Neural crest cell (in vitro differentiated cells): ENCODE data around the gene VPS45. TPM values are rescaled to one million over a fixed set of nuclear protein-coding genes. Genes with fewer than 3 reads are reported as not detected.

Experiments used
- DNase-seq: peaks from one replicate; pipeline ENCODE4 v3.0.0; 2021; ENCODE audit warnings: low read depth, mixed read lengths, low spot score
- H3K27ac Mint-ChIP-seq: one replicate; pipeline ENCODE4 v1.8.0; 2021; ENCODE audit warnings: mild to moderate bottlenecking, mixed read lengths; ENCODE audit not compliant: unreplicated experiment
- H3K27me3 Mint-ChIP-seq: 2 replicates; pipeline ENCODE4 v1.8.0; 2021; ENCODE audit warnings: low read depth, mild to moderate bottlenecking, mixed read lengths
- H3K36me3 Mint-ChIP-seq: 2 replicates; pipeline ENCODE4 v1.8.0; 2021; ENCODE audit warnings: low read depth, mild to moderate bottlenecking, mixed read lengths
- H3K4me1 Mint-ChIP-seq: 2 replicates; pipeline ENCODE4 v1.8.0; 2021; ENCODE audit warnings: mixed read lengths
- H3K4me3 Mint-ChIP-seq: one replicate; pipeline ENCODE4 v1.8.0; 2021; ENCODE audit warnings: mild to moderate bottlenecking, mixed read lengths
- H3K9me3 Mint-ChIP-seq: 2 replicates; pipeline ENCODE4 v1.8.0; 2021; ENCODE audit warnings: mixed read lengths
- CTCF ChIP-seq: fragments of 200-600 bp; sonication (generic); conservative IDR thresholded peaks from 2 replicates; pipeline ENCODE4 v1.5.0; 2021; ENCODE audit warnings: antibody characterized with exemption, mild to moderate bottlenecking
- total RNA-seq: library from RNA; stranded (reverse); gene quantifications from 2 replicates; pipeline ENCODE4 v1.2.1, GENCODE V29; 2021

The VPS45 gene
- total RNA-seq, 1 donor from 2014 or later, result 48.8 TPM

- no peaks in the 10 kb centered on the region for H3K27me3 Mint-ChIP-seq
- TF ChIP-seq CTCF, result no peak
- no peak overlapping the region for H3K27ac Mint-ChIP-seq
- peaks cover 61% of the 10 kb centered on the region for H3K36me3 Mint-ChIP-seq
- H3K4me3 Mint-ChIP-seq, result no peak overlapping the region
- no peaks in the 10 kb centered on the region for H3K9me3 Mint-ChIP-seq
- no peak for DNase-seq
- peaks cover 50% of the 10 kb centered on the region for H3K4me1 Mint-ChIP-seq
Measured at GRCh38 chr1:150156868-150157603, 89.5 kb downstream of the VPS45 start.

GRCh38 chr1:150159550-150159949 is 92.0 kb downstream of the VPS45 start:
- no peak for TF ChIP-seq CTCF
- H3K27ac Mint-ChIP-seq, result no peak overlapping the region
- H3K9me3 Mint-ChIP-seq, result no peaks in the 10 kb centered on the region
- no peaks in the 10 kb centered on the region for H3K27me3 Mint-ChIP-seq
- H3K4me1 Mint-ChIP-seq, result peaks cover 52% of the 10 kb centered on the region
- peaks cover 49% of the 10 kb centered on the region for H3K36me3 Mint-ChIP-seq
- peak overlapping the region; percentile 42 for H3K4me3 Mint-ChIP-seq
- no peak for DNase-seq

GRCh38 chr1:150160964-150161621 is 93.5 kb downstream of the VPS45 start:
- TF ChIP-seq CTCF, result no peak
- no peak for DNase-seq
- Mint-ChIP-seq H3K27me3 (no peaks in the 10 kb centered on the region), H3K9me3 (no peaks in the 10 kb centered on the region), H3K27ac (peak overlapping the region; percentile 72), H3K4me3 (peak overlapping the region; percentile 7), H3K36me3 (peaks cover 35% of the 10 kb centered on the region), H3K4me1 (peaks cover 46% of the 10 kb centered on the region)

GRCh38 chr1:150161747-150162581 is 94.4 kb downstream of the VPS45 start:
- TF ChIP-seq CTCF, result no peak
- peak overlapping the region; percentile 24 for H3K4me3 Mint-ChIP-seq
- H3K27ac Mint-ChIP-seq, result peak overlapping the region; percentile 96
- DNase-seq, result no peak
- peaks cover 27% of the 10 kb centered on the region for H3K36me3 Mint-ChIP-seq
- no peaks in the 10 kb centered on the region for H3K27me3 Mint-ChIP-seq
- H3K9me3 Mint-ChIP-seq, result no peaks in the 10 kb centered on the region
- H3K4me1 Mint-ChIP-seq, result peaks cover 43% of the 10 kb centered on the region

GRCh38 chr1:150162582-150162861 is 94.9 kb downstream of the VPS45 start:
- H3K4me1 Mint-ChIP-seq, result peaks cover 43% of the 10 kb centered on the region
- peak overlapping the region; percentile 96 for H3K27ac Mint-ChIP-seq
- H3K27me3 Mint-ChIP-seq, result no peaks in the 10 kb centered on the region
- H3K9me3 Mint-ChIP-seq, result no peaks in the 10 kb centered on the region
- DNase-seq, result no peak
- H3K36me3 Mint-ChIP-seq, result peaks cover 21% of the 10 kb centered on the region
- TF ChIP-seq CTCF, result no peak
- peak overlapping the region; percentile 84 for H3K4me3 Mint-ChIP-seq
